NCI-H2196 (cell line): ENCODE measurements around the gene PTPRT.
"Not testable (repeated sequence)": the region's sequence is repeated elsewhere in the genome, so short reads cannot be mapped to it uniquely, and the experiment has no call there.

Source experiments
- DNase-seq: peaks from one replicate; lab custom pipeline; 2025; ENCODE audit not compliant: unreplicated experiment; lab: John Stamatoyannopoulos, UW

Gene PTPRT

GRCh38 chr20:43187476-43188233 is 2.1 kb downstream of the PTPRT start:
- peak; percentile 70 for DNase-seq

GRCh38 chr20:43186312-43186711 is 3.4 kb downstream of the PTPRT start:
- no peak for DNase-seq

GRCh38 chr20:43185901-43186300 is 3.8 kb downstream of the PTPRT start:
- no peak for DNase-seq

GRCh38 chr20:43183536-43184070 is 6.1 kb downstream of the PTPRT start:
- no peak for DNase-seq

- DNase-seq = no peak
Observed at GRCh38 chr20:43178080-43178479, 11.6 kb downstream of the PTPRT start.

- DNase-seq = no peak
Observed at GRCh38 chr20:43176726-43177125, 13.0 kb downstream of the PTPRT start.

- no peak for DNase-seq
Observed at GRCh38 chr20:43171930-43172329, 17.8 kb downstream of the PTPRT start.

- no peak for DNase-seq
Observed at GRCh38 chr20:43170771-43171170, 18.9 kb downstream of the PTPRT start.

- DNase-seq = no peak
Observed at GRCh38 chr20:43167615-43168014, 22.1 kb downstream of the PTPRT start.

GRCh38 chr20:43167021-43167420 is 22.7 kb downstream of the PTPRT start:
- no peak for DNase-seq

- DNase-seq = no peak
Observed at GRCh38 chr20:43165611-43166010, 24.1 kb downstream of the PTPRT start.

GRCh38 chr20:43164736-43165135 is 25.0 kb downstream of the PTPRT start:
- not testable (repeated sequence) for DNase-seq

GRCh38 chr20:43161716-43162115 is 28.0 kb downstream of the PTPRT start:
- DNase-seq = no peak

- DNase-seq = no peak
Observed at GRCh38 chr20:43160941-43161340, 28.8 kb downstream of the PTPRT start.

- DNase-seq = no peak
Observed at GRCh38 chr20:43159994-43160393, 29.7 kb downstream of the PTPRT start.

GRCh38 chr20:43155366-43156100 is 34.2 kb downstream of the PTPRT start:
- no peak for DNase-seq

GRCh38 chr20:43151901-43152300 is 37.8 kb downstream of the PTPRT start:
- DNase-seq = no peak

GRCh38 chr20:43151256-43151655 is 38.5 kb downstream of the PTPRT start:
- DNase-seq = no peak

- no peak for DNase-seq
Observed at GRCh38 chr20:43140726-43141125, 49.0 kb downstream of the PTPRT start.

- no peak for DNase-seq
Observed at GRCh38 chr20:43138061-43138770, 51.5 kb downstream of the PTPRT start.

- no peak for DNase-seq
Observed at GRCh38 chr20:43137160-43137559, 52.5 kb downstream of the PTPRT start.

- no peak for DNase-seq
Observed at GRCh38 chr20:43124241-43124640, 65.5 kb downstream of the PTPRT start.
